NCI-H1048 (cell line): ENCODE data around the gene ZSCAN26.
"Not testable (repeated sequence)": the region's sequence is repeated elsewhere in the genome, so short reads cannot be mapped to it uniquely, and the experiment has no call there.

Source experiments
- DNase-seq: peaks from one replicate; lab custom pipeline; 2025; lab: John Stamatoyannopoulos, UW

Gene ZSCAN26

GRCh38 chr6:28257042-28257441 lies 9.9 kb upstream of the ZSCAN26 start:
- DNase-seq, result no peak

- no peak for DNase-seq
These were observed 7.8 kb upstream of the ZSCAN26 start, which contains the start of gene NKAPL for GRCh38 chr6:28258877-28259777. Gene NKAPL, plus strand, starts transcription at chr6:28259297. Its CDS starts 75 bp downstream, at chr6:28259372.

GRCh38 chr6:28263922-28264321 lies 3.0 kb upstream of the ZSCAN26 start:
- no peak for DNase-seq

- DNase-seq, result no peak
These were observed 2.0 kb upstream of the ZSCAN26 start for GRCh38 chr6:28264834-28265401.

GRCh38 chr6:28266563-28266961 lies 381 bp upstream of the ZSCAN26 start:
- DNase-seq, result no peak

- DNase-seq, result no peak
These were observed 734 bp downstream of the ZSCAN26 start for GRCh38 chr6:28267695-28268059.

- no peak for DNase-seq
These were observed 2.5 kb downstream of the ZSCAN26 start for GRCh38 chr6:28269492-28269891.

GRCh38 chr6:28274888-28275287 lies 7.9 kb downstream of the ZSCAN26 start:
- DNase-seq, result no peak

- DNase-seq, result no peak
These were observed 10.8 kb downstream of the ZSCAN26 start for GRCh38 chr6:28277746-28278145.

GRCh38 chr6:28280595-28281287 lies 13.8 kb downstream of the ZSCAN26 start:
- DNase-seq, result no peak

GRCh38 chr6:28281288-28282064 lies 14.5 kb downstream of the ZSCAN26 start, which contains the start of gene PGBD1:
Gene PGBD1, plus strand, starts transcription at chr6:28281572. Its CDS starts 2,242 bp downstream, at chr6:28283814.
- peak; percentile 52 for DNase-seq

- no peak for DNase-seq
These were observed 16.0 kb downstream of the ZSCAN26 start for GRCh38 chr6:28282926-28283325.

GRCh38 chr6:28291573-28291972 lies 24.6 kb downstream of the ZSCAN26 start:
- DNase-seq, result no peak

- DNase-seq, result no peak
These were observed 28.4 kb downstream of the ZSCAN26 start for GRCh38 chr6:28295326-28295725.

GRCh38 chr6:28296520-28297060 lies 29.6 kb downstream of the ZSCAN26 start:
- no peak for DNase-seq

- no peak for DNase-seq
These were observed 36.6 kb downstream of the ZSCAN26 start for GRCh38 chr6:28303570-28303969.

GRCh38 chr6:28306363-28306762 lies 39.4 kb downstream of the ZSCAN26 start:
- DNase-seq, result not testable (repeated sequence)

- no peak for DNase-seq
These were observed 44.3 kb downstream of the ZSCAN26 start for GRCh38 chr6:28311139-28311823.

- DNase-seq, result no peak
These were observed 46.0 kb downstream of the ZSCAN26 start for GRCh38 chr6:28312939-28313338.

- no peak for DNase-seq
These were observed 48.7 kb downstream of the ZSCAN26 start for GRCh38 chr6:28315628-28316027.

GRCh38 chr6:28317866-28318265 lies 50.9 kb downstream of the ZSCAN26 start:
- DNase-seq, result not testable (repeated sequence)
